ENCODE measurements around the gene SMAD6.

DNA sequence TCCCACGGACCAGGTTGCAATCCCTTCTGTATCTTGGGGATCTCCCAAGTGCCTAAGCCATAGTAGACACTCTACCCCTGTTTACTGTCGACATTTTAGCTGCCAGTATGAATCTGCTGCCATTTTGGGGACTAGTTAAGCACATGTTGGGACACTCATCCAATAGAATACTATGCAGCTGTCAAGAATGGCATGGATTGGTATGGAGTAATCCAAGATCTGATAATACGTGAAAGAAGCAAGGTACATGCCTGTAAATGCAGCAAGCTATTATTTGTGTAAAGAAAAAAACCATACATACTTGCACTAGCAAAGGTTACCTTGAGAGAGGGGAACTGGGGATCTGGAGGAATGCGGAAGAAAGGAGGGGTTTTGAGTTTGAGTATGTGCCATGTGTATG, 129.3 kb downstream of the SMAD6 start:
- TF ChIP-seq, protein P1, sequence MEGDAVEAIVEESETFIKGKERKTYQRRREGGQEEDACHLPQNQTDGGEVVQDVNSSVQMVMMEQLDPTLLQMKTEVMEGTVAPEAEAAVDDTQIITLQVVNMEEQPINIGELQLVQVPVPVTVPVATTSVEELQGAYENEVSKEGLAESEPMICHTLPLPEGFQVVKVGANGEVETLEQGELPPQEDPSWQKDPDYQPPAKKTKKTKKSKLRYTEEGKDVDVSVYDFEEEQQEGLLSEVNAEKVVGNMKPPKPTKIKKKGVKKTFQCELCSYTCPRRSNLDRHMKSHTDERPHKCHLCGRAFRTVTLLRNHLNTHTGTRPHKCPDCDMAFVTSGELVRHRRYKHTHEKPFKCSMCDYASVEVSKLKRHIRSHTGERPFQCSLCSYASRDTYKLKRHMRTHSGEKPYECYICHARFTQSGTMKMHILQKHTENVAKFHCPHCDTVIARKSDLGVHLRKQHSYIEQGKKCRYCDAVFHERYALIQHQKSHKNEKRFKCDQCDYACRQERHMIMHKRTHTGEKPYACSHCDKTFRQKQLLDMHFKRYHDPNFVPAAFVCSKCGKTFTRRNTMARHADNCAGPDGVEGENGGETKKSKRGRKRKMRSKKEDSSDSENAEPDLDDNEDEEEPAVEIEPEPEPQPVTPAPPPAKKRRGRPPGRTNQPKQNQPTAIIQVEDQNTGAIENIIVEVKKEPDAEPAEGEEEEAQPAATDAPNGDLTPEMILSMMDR (IDR thresholded peaks at IDR 0.05), result no peak
- TF ChIP-seq EZH2 (IDR thresholded peaks at IDR 0.05; ENCODE audit: borderline replicate concordance, insufficient read depth, low read depth, low read length, poor library complexity, severe bottlenecking), result no peak
